ENCODE results near the gene ARL5C.

The ARL5C gene, protein sequence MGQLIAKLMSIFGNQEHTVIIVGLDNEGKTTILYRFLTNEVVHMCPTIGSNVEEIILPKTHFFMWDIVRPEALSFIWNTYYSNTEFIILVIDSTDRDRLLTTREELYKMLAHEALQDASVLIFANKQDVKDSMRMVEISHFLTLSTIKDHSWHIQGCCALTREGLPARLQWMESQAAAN

DNA sequence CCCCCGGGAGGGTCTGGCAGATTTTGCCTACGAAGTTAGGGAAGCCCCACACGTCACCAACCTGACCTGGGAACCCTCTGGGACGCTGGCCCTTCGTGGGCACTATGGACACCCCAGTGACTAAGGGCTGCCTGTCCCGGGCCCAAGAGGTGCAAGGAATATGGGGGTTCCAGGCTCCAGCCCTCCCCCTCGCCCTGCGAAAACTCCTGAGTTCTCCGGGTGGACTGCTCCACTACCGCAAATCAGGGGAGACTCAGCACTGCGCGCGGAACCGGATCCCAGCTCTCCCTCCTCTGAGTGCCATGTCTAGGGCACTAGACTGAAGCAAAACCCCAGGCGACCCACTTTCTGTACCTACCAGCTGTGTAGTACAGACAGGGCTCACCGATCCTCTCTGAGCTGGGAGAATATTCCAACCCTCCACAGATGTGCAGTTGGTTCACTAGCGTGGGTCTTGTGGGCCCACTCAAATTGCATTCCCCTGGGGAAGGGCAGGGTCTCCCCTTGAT, at the start of gene ARL5C:
ARL5C (minus strand) TSS at position 321 of the 509 bp plus-strand sequence. CDS start 401 bp downstream, outside the sequence.
- DNase-seq = no peak

DNA sequence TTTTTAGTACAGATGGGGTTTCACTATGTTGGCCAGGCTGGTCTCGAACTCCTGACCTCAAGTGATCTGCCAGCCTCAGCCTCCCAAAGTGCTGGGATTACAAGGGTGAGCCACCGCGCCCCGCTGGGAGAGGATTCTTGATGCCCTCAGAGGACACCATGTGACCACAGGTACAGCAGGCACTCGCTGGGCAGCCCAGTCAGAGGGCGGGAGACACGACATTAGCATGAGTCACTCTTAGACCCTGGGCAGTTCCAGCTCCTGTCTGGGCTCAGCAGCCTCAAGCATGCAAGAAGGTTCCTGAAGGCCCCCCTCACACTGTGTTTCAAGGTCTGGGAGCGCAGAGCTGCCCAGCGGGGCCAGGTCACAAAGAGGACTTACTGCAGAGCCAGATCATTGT, 47.9 kb upstream of the ARL5C start:
- DNase-seq = no peak

DNA sequence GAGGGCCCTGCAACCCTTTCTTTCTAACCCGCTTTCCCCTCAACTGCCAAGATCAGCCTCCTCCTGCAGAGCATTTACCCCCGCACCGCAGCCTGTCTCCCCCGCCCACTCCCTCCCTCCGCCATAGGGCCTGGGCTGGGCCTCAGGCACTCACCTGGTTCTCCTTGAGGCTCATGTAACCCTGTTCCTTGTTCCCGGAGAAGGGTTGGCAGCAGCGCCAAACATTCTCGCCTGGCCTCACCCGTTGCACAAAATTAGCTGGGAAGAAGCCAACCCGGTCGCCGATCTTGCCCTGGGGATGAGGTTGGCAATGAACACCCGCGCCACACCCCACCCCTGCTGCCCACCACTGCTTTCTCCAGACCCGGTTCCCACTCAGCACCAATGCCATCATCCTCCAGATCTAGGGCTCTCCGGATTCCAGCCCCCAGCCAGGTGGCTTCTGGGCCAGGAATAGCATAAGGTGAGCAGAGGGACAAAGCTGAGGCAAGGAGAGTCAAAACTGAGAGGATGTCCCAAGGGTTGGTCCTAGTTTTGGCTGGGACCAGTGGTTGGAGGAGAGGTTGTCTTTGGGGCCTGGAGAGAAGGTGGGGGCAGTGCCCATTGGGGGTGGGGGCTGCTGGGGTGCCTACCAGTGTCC, 47.0 kb upstream of the ARL5C start:
- DNase-seq = no peak

DNA sequence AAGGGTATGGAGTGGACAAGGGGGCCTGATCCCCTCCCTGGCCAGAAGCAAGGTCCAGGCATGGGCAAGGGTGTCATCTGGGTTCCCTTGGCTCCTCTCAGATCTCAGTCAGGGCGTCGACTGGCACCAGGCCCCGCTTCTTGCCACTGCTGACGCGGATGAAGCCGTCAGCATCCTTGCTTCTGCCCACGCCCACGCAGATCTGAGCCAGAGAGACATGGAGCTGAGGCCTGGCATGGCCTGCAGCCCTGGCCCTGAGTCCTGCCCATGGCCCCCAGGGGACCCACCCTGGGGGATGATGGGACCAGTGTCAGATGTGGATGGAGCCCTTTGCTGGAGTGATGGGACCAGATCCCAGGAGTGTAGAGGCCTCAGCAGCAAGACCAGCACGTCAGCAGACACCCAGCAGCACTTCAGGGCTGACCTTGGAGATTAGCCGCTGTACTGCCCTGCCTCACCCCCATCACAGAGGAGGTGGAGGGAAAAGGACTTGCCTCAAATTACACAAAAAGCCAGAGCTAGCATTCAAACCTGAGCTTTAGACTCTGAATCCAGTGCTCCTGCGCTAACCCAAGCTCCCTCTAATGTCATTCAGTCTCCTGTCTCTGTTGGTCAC, 46.3 kb upstream of the ARL5C start:
- DNase-seq = no peak

DNA sequence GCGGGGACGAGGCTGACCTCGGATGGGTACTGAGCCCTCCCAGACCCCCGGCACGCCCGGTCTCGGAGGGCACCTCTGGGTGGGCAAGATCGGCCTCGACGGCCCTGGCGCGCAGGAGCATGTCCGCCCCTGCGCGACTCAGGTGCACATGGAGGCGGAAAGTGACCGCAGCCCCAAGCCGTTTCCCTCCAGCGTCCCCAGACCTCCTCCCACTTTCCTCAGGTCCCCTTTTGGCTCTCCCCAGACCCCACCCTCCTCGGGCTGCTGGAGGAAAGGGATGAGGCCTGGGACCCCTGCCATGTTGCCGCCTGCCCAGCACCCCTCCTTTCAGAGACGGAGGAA, 44.1 kb upstream of the ARL5C start:
- no peak for DNase-seq

DNA sequence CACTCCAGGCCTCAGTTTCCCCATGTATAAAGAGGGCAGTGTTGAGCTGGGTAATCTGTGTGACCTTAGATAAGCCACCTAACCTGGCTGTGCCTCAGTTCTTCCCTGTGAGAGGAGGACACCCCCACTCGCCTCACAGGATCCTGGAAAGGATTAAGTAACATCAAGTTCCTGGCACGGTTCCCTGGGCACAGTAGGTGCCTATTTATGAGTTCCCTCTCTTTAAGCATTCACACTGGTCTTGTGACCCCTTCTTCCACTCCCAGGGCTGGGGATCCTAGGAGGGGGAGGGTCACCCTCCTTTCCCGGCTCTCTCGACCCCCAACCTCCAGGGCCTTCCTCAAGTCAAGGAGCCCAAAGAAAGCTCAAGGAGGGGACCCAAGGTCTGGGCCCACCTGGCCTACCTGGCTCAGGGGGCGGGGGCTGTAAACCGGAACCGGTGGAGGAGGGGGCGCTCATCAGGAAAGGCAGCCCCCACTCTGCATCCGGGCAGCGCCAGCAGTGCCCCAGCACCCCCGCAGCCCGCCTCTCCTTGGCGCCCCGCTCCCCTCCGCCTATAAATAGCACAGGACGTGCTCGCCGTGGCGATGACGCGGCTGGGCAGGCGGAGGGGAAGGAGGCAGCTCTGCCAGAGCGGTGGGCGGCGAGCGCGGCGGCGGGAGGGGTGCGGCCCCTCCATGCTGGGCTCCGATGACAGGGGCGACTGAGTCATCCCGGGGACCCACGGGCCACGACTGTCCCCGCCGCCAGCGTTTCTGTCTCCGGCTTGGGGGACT, 43.5 kb upstream of the ARL5C start:
- DNase-seq = no peak

DNA sequence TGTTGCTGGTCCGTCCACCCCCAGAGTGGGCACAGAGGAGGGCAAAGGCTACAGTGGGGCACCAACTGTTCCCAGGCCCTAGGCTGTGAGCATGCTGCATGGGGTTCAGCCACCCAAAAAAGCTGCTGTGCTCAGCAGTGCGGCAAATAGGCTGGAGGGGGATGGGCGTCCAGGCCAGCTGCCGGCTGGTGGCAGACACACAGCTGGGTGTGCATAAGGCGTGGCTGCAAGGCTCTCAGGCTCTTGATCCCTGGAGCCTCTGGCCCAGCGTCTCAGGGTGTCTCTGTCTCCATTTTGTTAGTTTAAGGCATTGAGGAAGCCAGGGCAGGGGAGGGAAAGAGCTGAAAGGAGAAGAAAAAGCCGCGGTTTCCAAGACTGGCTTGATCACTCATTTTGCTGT, 42.9 kb upstream of the ARL5C start:
- DNase-seq = peak; percentile 23

DNA sequence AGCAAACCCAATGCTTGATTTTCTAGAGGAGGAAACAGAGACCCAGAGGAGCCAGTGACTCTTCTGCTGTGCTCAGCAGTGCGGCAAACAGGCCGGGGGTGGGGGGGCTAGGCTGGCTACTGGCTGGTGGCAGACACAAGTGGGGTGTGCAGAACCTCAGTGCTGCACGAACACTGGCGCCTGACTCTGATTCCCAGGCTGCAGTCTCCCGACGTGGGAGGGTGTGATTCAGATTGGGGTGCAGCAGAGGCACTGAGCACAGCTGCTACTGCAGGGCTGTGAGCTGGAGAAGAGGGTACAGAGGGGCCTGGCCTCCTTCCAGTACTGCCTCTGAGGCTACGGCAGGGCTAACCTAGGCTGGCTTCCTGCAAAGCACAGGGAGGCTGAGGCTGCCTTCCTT, 42.2 kb upstream of the ARL5C start:
- DNase-seq = no peak

DNA sequence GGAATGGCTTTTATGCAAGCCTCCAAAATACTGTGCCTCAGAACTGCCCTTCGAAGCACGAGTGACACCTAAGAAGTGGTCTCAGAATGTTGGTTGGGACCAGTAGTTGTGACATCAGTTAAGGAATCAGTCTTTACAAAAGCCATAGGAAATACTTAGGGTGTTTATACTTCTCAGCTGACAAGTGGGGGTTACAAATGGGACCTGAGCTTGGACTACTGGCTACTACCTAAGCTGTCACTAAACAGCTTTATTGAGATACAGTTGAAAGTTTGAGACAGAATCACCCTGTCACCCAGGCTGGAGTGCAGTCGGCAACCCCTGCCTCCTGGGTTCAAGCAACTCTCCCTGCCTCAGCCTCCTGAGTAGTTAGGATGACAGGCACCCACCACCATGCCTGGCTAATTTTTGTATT, 39.2 kb upstream of the ARL5C start:
- DNase-seq = peak; percentile 26

DNA sequence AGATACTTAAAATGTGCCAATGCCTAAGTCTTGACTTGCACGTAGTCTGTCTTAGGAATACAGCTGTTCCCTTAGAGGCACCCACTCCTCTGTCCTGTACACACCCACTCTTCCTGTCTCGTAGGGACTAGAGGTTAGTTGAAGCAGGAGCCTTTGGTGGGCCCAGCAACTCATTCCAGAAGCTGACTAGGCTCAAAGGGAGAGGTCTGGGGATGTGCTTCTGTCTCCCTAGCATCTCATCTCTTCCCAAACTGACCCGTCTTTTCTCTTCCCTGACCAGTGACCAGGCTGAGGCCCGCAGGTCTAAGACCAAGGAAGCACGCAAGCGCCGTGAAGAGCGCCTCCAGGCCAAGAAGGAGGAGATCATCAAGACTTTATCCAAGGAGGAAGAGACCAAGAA, 38.3 kb upstream of the ARL5C start:
- DNase-seq = no peak

DNA sequence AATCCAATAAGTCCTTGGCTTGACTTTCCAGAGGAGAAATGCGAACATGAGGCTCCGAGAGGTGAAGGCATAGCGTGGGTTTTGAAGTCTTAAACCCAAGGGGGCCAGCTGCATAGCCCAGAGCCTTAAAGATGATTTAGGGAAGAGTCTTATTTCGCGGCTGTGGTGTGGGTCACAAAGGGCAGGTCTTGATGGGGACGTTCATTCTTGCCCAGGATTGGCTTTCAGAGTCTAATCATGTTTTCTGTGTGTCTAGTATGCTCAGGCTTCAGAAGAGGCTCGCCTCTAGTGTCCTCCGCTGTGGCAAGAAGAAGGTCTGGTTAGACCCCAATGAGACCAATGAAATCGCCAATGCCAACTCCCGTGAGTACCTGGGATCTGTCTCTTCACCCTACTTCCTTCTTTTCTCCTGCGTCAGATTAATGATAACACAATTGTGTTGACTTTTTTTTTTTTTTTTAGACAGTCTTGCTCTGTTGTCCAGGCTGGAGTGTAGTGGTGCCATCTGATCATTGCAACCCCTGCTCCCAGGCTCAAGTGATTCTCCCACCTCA, 35.1 kb upstream of the ARL5C start:
- DNase-seq = peak; percentile 47

DNA sequence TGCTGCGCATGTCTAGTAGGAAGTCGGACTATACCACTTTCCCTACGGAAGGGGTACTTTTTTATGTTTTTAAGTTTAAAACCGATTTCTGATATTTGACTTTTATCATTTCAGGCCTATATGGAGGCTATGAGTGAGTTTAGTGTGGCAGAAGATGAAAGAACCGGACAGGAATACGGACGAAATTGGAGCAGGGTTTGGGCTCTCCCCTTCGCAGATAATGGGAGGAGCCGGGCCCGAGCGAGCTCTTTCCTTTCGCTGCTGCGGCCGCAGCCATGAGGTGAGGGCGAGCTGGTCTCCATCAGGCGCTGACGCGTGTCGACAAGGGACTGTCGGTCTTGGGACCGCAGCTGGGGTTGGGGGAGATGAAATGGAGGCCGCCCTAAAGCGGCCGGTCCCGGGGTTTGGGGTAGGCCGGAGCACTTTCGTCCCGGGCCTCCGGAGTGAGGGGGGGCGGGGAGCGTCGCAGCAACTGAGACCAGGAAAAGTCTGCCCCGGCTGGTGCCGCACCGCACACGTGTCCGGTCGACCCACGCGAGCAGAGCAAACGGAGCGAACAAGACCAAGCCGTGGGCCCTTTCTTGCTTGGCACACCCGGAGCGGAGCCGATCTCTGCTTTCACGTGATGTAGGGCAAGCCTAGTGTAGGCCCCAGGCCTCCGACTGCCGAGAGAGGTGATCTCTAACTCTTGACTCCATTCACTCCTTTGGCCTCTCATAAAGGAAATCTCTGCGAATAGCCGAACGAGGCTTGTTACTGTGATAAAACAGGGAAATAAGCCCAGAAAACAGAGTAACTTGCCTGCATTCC, 34.3 kb upstream of the ARL5C start, which contains the start of gene RPL19:
RPL19 (plus strand) TSS at position 214 of the 810 bp plus-strand sequence; CDS start at position 276, 62 bp downstream.
- DNase-seq = peak; percentile 58

DNA sequence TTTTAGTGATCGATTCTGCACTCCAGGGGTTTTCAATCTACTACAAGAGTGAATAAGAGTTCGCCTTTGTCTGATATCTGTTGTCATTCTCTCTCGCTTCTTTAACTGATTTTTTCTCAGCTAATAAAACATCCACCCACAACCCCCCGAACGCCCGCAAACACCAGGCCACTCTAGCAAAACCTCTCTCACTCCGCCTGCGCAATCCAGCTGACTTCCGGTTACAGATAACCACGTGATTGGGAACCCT, 33.8 kb upstream of the ARL5C start:
- peak; percentile 95 for DNase-seq

DNA sequence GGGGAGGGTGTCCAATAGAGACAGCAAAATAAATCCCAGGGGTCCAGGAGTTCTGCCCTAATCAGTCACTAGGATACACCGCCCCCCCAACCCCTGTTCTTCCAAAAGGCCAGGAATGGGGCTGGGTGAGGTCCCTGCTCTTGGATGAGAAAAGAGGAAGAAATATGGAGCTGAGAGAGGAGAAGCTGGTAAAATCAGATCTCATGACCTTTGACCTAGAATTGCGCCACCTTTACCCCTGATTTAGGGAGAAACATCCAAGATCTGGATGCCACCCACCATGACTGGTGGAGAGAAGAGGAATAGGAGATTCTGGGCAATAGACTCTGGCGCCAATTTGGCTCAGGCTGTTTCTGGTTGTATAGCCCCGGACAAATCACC, 32.2 kb upstream of the ARL5C start:
- DNase-seq = peak; percentile 48

DNA sequence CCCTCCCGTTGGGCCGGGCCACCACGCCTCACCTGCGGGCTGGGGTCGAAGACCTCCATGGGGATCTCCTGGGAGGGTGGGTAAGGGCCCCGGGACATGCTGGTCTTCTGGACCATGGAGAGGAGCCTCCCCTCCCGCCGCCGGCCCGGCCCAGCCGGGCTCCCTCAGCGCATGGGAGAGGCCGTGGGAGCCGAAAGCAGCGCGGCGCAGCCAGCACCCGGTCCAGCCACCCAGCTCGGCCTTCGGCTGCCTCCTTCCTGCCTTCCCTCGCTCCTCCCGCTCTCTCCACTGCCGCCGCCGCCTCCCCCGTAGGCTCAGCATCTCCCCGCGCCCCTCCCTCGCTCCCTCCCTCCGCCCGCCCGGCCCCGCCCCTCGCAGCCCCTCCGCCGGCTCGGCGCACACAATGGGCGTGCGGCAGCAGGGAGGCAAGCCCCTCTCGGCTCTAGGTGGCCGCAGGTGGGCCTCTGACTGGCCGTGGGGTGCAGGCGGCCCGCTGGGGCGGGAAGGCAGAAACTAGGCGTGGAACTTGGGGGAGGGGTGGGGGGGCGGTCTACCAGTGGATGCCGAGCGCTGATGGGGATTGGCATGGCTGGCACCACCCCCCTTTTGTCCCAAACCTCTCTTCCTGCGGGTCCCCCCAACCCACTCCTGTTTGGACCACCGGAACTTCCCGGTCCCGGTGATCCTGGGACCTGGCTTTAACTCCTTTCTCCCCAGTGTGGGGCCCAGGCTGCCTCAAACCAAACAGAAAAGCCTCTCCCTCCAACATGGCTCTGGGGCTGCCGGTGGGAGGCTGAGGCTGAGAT, 31.6 kb upstream of the ARL5C start, which contains the start of gene CACNB1:
CACNB1 (minus strand) TSS at position 290 of the 806 bp plus-strand sequence; CDS start at position 116, 174 bp downstream.
- DNase-seq = peak; percentile 64

DNA sequence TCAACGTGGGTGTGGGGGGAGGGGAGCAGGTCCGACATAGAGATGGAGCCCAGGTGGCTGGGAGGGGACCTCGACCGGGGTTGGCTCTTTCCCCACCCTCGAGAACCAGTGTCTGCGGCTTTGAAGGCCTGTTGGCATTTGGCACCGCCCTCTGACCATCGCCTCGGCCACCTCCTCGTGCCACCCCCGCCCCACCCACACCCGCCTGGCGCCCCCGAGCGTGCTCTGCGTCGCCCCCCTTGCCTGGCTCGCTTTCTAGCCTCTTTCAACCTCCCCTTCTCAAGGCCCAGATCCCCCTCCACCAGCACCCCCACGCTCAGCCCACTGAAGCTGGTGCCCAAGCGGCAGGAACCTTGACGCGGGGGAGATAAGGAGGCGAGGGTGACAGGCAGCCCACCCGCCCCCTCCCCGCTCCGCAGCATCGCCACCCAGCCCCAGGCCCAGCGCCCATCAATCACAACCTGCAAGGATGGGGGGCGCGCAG, 30.9 kb upstream of the ARL5C start:
- DNase-seq = no peak

DNA sequence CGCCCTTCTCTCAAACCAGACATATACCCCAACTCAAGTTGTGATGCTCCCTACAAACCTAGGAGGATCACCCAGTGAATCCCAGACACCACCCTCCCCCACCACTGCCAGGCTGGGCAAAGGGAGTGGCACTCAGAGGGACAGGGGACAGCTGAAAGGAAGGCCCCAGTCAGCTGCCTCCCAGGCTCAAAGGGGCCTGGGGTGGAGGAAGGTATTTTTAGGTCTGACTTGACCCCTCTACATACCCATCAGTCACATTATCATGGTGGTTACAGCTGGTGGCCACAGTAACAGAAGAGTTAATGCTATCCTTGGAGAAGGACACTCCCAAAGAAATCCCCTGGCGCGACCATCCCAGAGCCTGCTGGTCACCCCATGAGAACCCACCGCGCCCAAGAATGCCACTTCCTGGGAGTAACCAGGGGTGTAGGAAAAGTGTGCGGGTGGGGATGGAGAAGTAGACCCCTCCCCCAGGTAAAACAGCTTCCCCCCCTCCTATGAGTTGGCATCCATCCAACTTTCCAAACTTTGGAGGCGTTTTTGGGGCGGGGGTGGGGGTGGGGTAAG, 30.4 kb upstream of the ARL5C start:
- no peak for DNase-seq

DNA sequence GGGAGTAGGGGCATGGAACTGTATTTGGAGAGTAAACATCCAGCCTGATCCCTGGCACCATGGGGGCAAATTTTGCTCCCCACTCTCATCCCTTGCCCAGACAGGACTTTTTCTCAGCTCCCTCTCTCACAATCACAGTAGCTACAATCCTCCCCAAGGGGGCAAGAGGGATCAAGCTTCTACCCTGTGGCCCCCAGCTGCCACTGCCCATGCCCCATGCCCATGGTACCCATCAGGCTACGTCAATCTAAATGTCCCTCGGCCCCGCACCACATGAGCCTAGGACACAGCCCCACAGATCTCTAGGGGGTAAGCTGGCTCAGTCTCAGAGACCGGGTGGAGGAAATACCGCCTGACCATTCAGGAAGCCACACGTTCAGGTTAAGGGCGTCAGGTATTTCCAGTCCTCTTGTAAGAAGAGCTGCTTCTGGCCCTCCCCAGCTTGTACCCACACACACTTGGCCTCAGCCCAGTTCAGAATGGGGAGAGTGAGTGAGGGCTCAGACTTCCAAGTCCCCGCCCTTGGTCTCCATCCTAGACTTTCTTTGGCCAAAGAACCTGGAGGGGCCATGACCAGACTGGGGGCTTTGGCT, 29.7 kb upstream of the ARL5C start:
- no peak for DNase-seq

DNA sequence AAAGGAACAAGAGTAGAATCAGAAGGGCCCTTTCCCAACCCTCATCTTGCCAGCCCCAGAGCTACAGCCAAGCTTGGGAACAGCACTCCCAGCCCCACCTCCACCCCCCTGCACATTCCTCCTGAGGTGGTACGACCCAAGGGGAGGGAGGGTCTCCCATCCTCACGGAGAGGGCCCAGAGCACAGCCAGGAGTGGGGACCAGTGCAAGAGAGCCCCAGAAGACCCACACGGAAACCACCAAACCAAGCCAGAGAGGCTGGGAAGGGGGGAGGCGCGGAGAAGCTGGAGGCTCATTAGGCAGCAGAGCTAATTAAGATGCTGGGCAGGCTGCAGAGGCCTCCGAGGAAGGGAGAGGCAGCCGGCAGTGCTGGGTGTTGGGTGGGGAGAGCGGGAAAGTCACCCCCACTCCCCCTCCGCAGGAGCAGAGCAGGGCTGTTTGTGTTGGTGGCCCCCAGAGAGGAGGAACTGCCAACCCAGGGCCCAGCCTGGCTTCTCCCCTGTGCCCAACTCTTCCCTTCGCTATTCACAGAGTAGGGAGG, 29.1 kb upstream of the ARL5C start:
- no peak for DNase-seq

Data from OCI-M1 (cell line).